SJCRH30 (cell line): ENCODE results near the gene ACTL6B. TPM values are rescaled to one million over a fixed set of nuclear protein-coding genes. Genes with fewer than 3 reads are reported as not detected.
"Not testable (repeated sequence)": the region's sequence is repeated elsewhere in the genome, so short reads cannot be mapped to it uniquely, and the experiment has no call there.

ENCODE experiments used
- DNase-seq, 2 experiments: peaks; one replicate each; pipeline ENCODE4 v3.0.0-alpha.2; 2015 to 2020
- H3K27ac ChIP-seq: fragments of 250-450 bp; sonication (Bioruptor Pico); 2 replicates; pipeline ENCODE4 v1.5.1; 2020; ENCODE audit warnings: mild to moderate bottlenecking, moderate library complexity
- H3K27me3 ChIP-seq: fragments of 250-450 bp; sonication (Bioruptor Pico); 2 replicates; pipeline ENCODE4 v1.5.1; 2020; ENCODE audit warnings: mild to moderate bottlenecking, moderate library complexity
- H3K36me3 ChIP-seq: fragments of 250-450 bp; sonication (Bioruptor Pico); 2 replicates; pipeline ENCODE4 v1.5.1; 2020; ENCODE audit warnings: mild to moderate bottlenecking, moderate library complexity
- H3K4me1 ChIP-seq: fragments of 250-450 bp; sonication (Bioruptor Pico); 2 replicates; pipeline ENCODE4 v1.5.1; 2020; ENCODE audit warnings: mild to moderate bottlenecking, moderate library complexity
- H3K4me3 ChIP-seq: fragments of 250-450 bp; sonication (Bioruptor Pico); 2 replicates; pipeline ENCODE4 v1.5.1; 2020; ENCODE audit warnings: mild to moderate bottlenecking, moderate library complexity
- H3K9me3 ChIP-seq: fragments of 250-450 bp; sonication (Bioruptor Pico); replicated peaks from 2 replicates; pipeline ENCODE4 v1.5.1; 2020; ENCODE audit warnings: mild to moderate bottlenecking, moderate library complexity
- total RNA-seq: library from RNA; depleted of rRNA; stranded (reverse); fragments of >200 nt; shearing (Covaris generic); gene quantifications from 2 replicates; pipeline ENCODE4 v1.2.3, GENCODE V29; 2014; rRNA removed

ACTL6B gene
- not detected in 2 replicates for total RNA-seq

GRCh38 chr7:100655908-100656674 lies at the start of gene ACTL6B:
TSS of gene ACTL6B (minus strand) at chr7:100656448. CDS start at chr7:100656354, 94 bp downstream.
- Histone ChIP-seq H3K4me3 (no peak within 1 kb of the TSS), H3K27ac (no peak within 1 kb of the TSS), H3K27me3 (no peaks in the 10 kb centered on the region), H3K4me1 (no peaks in the 10 kb centered on the region), H3K36me3 (no peaks in the 10 kb centered on the region), H3K9me3 (no peaks in the 10 kb centered on the region)
- DNase-seq, result peak in 1 of 2 experiments; percentile 23

- H3K27ac ChIP-seq, result peak overlapping the region; percentile 69
- DNase-seq, result peak; percentile 85 to 88
- H3K9me3 ChIP-seq, result no peaks in the 10 kb centered on the region
- peaks cover 9% of the 10 kb centered on the region; the same call in 1 of the 2 replicates for H3K4me1 ChIP-seq
- no peaks in the 10 kb centered on the region for H3K27me3 ChIP-seq
- H3K36me3 ChIP-seq, result peaks cover 15% of the 10 kb centered on the region
- H3K4me3 ChIP-seq, result peak overlapping the region; percentile 79
Measured at GRCh38 chr7:100705320-100705752, 49.1 kb upstream of the ACTL6B start.

GRCh38 chr7:100701089-100701488 lies 44.8 kb upstream of the ACTL6B start:
- H3K27me3 ChIP-seq, DNase-seq, H3K9me3 ChIP-seq, H3K27ac ChIP-seq, H3K36me3 ChIP-seq, H3K4me1 ChIP-seq, H3K4me3 ChIP-seq: not testable (repeated sequence)

DNA sequence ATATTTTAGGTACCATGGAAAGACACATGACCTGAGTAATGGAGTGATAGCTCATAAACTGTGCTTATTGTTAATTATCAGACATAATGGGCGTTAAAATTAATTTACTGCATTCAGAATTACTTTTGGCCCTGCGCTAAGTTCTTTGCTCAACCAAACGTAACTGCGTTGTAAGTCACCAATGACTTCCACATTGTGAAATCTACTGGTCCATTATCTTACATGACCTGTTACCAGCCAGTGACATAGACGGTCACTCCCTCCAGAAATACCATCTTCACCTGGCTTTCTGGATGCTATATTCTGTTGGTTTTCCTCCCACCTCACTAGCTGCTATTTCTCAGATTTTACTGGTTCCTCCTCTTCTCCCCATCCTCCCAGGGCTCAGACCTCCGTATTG lies 42.8 kb upstream of the ACTL6B start:
- H3K27ac ChIP-seq, result no peak overlapping the region
- H3K9me3 ChIP-seq, result no peaks in the 10 kb centered on the region
- H3K4me1 ChIP-seq, result no peaks in the 10 kb centered on the region
- H3K4me3 ChIP-seq, result no peak overlapping the region
- no peaks in the 10 kb centered on the region for H3K36me3 ChIP-seq
- no peak for DNase-seq
- H3K27me3 ChIP-seq, result peaks cover 8% of the 10 kb centered on the region; the same call in 1 of the 2 replicates

DNA sequence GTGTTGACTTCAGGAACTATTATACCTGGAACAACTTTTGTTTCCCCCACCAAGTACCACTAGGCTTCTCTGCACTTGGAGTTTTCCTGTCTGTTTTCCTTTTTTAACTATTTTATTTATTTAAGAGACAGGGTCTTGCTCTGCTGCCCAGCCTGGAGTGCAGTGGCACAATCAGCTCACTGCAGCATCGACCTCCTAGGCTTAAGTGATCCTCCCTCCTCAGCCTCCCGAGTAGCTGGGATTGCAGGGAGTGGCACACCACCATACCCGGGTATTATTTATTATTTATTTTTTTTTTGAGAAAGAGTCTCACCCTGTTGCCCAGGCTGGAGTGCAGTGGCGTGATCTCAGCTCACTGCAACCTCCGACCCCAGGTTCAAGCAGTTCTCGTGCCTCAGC lies 39.9 kb upstream of the ACTL6B start:
- H3K27ac ChIP-seq, result no peak overlapping the region
- H3K36me3 ChIP-seq, result no peaks in the 10 kb centered on the region; the same call in 1 of the 2 replicates
- no peak for DNase-seq
- H3K27me3 ChIP-seq, result peaks cover 8% of the 10 kb centered on the region; the same call in 1 of the 2 replicates
- H3K4me3 ChIP-seq, result no peak overlapping the region
- peaks cover 5% of the 10 kb centered on the region; the same call in 1 of the 2 replicates for H3K4me1 ChIP-seq
- H3K9me3 ChIP-seq, result no peaks in the 10 kb centered on the region

DNA sequence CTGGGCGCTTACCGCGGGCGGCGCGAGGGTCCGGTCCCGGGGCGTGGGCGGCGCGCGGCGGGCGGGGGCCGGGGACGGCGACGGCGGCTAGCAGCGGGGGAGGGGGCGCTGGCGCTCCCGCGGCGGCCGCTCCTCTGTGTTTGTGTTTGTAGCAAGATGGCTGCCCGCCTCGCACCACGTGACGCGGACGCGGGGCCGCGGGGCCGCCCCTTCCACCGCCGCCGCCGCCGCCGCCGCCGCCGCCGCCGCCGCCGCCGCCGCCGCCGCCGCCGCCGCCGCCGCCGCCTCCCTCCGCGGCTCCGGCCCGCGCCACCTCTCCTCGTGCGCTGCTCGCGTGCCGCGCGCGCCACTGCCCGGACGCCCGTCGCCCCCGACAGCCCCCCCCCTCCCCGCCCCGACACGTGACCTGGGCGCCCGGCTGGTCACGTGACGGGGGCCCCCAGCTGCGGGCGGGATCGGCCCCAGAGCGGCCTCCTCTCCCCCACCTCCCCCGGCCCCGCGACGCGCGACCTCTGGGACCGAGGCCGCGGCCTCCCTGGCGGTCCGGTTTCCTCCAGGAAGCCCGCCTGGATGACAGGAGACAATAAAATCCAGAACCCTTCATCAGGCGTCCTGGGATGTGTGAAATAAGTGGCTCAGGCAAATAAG lies 38.0 kb upstream of the ACTL6B start, which contains the start of gene GIGYF1:
Gene GIGYF1, minus strand, starts transcription at position 153 of the 648 bp plus-strand sequence. CDS start 6,012 bp downstream, outside the sequence.
- peaks cover 5% of the 10 kb centered on the region; the same call in 1 of the 2 replicates for H3K4me1 ChIP-seq
- H3K4me3 ChIP-seq, result peak within 1 kb of the TSS; percentile 85
- H3K27me3 ChIP-seq, result 0 out of 2 replicates have a peak, but pooled peaks cover 4% of the 10 kb centered on the region
- peak within 1 kb of the TSS; percentile 43; the same call in 1 of the 2 replicates for H3K27ac ChIP-seq
- H3K9me3 ChIP-seq, result no peaks in the 10 kb centered on the region
- peaks cover 4% of the 10 kb centered on the region; the same call in 1 of the 2 replicates for H3K36me3 ChIP-seq
- DNase-seq, result peak; percentile 71 to 82

DNA sequence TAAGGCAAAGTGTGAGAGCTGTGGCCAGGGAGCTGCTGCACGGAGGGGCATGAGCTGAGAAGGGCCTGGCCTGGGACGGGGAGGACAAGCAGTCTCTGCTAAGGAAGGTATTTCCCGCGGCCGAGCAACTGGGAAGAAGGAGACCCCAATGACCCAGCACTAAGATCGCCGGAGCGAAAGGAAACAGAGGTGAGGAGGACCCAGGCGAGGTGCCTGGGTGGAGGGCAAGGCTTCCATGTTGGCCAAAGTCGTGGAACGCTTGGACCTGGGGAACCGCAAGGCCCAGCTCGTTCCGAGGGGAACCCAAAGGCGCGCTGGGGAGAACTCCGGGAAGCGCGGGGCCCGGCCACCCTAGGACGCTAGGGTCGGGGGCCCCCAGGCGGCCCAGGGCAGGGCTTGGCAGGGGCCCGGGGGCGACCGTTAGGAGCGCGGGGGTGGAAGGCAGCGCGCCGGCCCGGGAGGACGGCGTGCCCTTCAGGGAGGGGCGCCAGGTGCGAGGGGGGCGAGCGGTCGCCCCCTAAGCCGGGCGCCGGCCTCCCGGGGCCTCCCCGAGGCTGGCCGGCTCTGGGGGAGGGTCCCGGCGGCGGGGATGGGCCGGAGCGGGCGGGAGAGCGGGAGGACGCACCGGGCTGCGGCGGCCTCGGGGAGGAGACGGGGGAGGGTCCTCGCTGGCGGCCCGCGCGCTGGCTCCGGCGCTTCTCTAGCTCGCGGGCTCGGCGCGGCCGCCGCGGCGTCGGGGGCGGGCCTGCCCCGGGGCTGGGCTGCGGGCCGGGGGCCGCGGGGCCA lies 37.3 kb upstream of the ACTL6B start:
- H3K9me3 ChIP-seq, result no peaks in the 10 kb centered on the region
- peak overlapping the region; percentile 43; the same call in 1 of the 2 replicates for H3K27ac ChIP-seq
- H3K36me3 ChIP-seq, result peaks cover 11% of the 10 kb centered on the region; the same call in 1 of the 2 replicates
- H3K27me3 ChIP-seq, result no peaks in the 10 kb centered on the region
- no peak for DNase-seq
- peaks cover 5% of the 10 kb centered on the region; the same call in 1 of the 2 replicates for H3K4me1 ChIP-seq
- peak overlapping the region; percentile 85 for H3K4me3 ChIP-seq

DNA sequence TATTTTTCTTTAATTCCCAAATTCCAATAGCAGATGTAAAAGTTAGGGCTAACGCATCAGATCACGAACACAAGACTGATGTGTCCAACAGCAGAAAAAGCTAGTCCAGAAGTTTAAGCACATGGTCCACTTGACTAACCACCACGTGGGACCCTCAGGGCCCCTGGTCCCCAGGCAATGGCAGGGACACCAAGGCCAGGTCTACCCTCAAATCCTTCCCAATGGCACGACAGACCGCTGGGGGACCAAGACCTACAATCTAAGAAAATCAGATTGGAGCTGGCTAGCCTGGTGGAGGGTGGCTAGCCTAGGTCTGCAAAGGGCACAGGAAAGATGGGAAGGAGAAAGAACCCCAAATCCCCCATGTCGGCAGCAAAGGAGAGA lies 36.3 kb upstream of the ACTL6B start:
- H3K36me3 ChIP-seq, result peaks cover 18% of the 10 kb centered on the region
- H3K9me3 ChIP-seq, result no peaks in the 10 kb centered on the region
- no peak for DNase-seq
- peaks cover 5% of the 10 kb centered on the region; the same call in 1 of the 2 replicates for H3K4me1 ChIP-seq
- H3K27ac ChIP-seq, result no peak overlapping the region
- H3K4me3 ChIP-seq, result peak overlapping the region; percentile 85; the same call in 1 of the 2 replicates
- no peaks in the 10 kb centered on the region for H3K27me3 ChIP-seq

GRCh38 chr7:100691676-100692577 lies 35.7 kb upstream of the ACTL6B start:
- Histone ChIP-seq H3K4me1 (peaks cover 5% of the 10 kb centered on the region; the same call in 1 of the 2 replicates), H3K4me3 (no peak overlapping the region), H3K36me3 (peaks cover 23% of the 10 kb centered on the region), H3K27ac (no peak overlapping the region), H3K27me3 (no peaks in the 10 kb centered on the region), H3K9me3 (no peaks in the 10 kb centered on the region)
- DNase-seq, result peak; percentile 78 to 85

GRCh38 chr7:100689230-100690135 lies 33.2 kb upstream of the ACTL6B start:
- DNase-seq, result no peak
- Histone ChIP-seq H3K36me3 (peaks cover 40% of the 10 kb centered on the region), H3K27me3 (no peaks in the 10 kb centered on the region), H3K4me3 (no peak overlapping the region), H3K27ac (no peak overlapping the region), H3K9me3 (no peaks in the 10 kb centered on the region), H3K4me1 (peaks cover 5% of the 10 kb centered on the region; the same call in 1 of the 2 replicates)

DNA sequence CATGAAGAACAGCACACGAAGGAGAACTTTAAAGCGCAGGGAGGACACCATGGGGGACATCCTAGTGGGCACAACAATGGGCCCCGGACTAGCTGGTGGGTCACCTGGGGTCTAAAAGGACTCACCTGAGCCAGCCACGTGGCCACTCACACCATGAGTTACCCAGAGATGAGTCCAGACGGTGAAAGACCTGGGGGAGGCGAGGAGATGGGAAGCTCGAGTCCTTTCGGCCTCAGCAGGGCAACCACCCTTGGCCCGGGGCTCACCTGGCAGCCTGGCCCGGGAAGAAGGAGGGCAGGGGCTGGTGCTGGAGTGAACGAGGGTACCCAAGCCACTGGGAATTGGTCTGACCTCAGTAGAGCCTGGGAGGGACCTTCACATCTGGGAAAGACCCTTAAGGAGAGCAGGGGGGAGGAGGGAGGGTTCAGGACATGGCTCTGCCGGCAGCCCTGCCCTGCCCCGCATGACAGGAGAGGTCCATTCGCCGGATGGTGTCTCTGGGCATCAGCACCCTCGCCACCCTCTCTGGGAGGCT lies 32.1 kb upstream of the ACTL6B start:
- peaks cover 44% of the 10 kb centered on the region for H3K36me3 ChIP-seq

GRCh38 chr7:100687751-100688300 lies 31.6 kb upstream of the ACTL6B start:
- no peak for DNase-seq
- Histone ChIP-seq H3K27me3 (no peaks in the 10 kb centered on the region), H3K9me3 (no peaks in the 10 kb centered on the region), H3K36me3 (peaks cover 50% of the 10 kb centered on the region), H3K4me1 (peaks cover 4% of the 10 kb centered on the region; the same call in 1 of the 2 replicates), H3K4me3 (no peak overlapping the region), H3K27ac (no peak overlapping the region)

More for the DNA sequence above, 32.1 kb upstream of the ACTL6B start:
- H3K27ac ChIP-seq, result no peak overlapping the region
- DNase-seq, result no peak
- H3K4me3 ChIP-seq, result no peak overlapping the region
- H3K4me1 ChIP-seq, result peaks cover 5% of the 10 kb centered on the region; the same call in 1 of the 2 replicates
- no peaks in the 10 kb centered on the region for H3K27me3 ChIP-seq
- no peaks in the 10 kb centered on the region for H3K9me3 ChIP-seq
